Activated naive CD4-positive, alpha-beta T cell treated with anti-CD3 and anti-CD28 coated beads for 36 hours (primary cell): ENCODE measurements around the gene PIGT. TPM values are rescaled to one million over a fixed set of nuclear protein-coding genes. Genes with fewer than 3 reads are reported as not detected.
"Not testable (repeated sequence)": the region's sequence is repeated elsewhere in the genome, so short reads cannot be mapped to it uniquely, and the experiment has no call there.

Experiments
- CTCF ChIA-PET: fragments of 350-600 bp; sonication (Branson Sonifier 250); formaldehyde crosslinking; loops from one replicate; lab custom pipeline; 2021; ENCODE audit warnings: antibody characterized with exemption; lab: Charles Lee
- DNase-seq: peaks from one replicate; pipeline ENCODE4 v3.0.0-alpha.2; 2020
- H3K27ac Mint-ChIP-seq: one replicate; pipeline ENCODE4 v1.8.0; 2021; ENCODE audit warnings: mild to moderate bottlenecking, mixed read lengths
- H3K27me3 Mint-ChIP-seq: one replicate; pipeline ENCODE4 v1.8.0; 2021; ENCODE audit warnings: low read depth, mixed read lengths
- H3K36me3 Mint-ChIP-seq: one replicate; pipeline ENCODE4 v1.8.0; 2021; ENCODE audit warnings: low read depth, mixed read lengths
- H3K4me1 Mint-ChIP-seq: one replicate; pipeline ENCODE4 v1.8.0; 2021; ENCODE audit warnings: low read depth, mixed read lengths
- H3K4me3 Mint-ChIP-seq: one replicate; pipeline ENCODE4 v1.8.0; 2021; ENCODE audit warnings: mild to moderate bottlenecking, moderate library complexity, mixed read lengths
- H3K9me3 Mint-ChIP-seq: one replicate; pipeline ENCODE4 v1.8.0; 2021; ENCODE audit warnings: mixed read lengths
- intact Hi-C: fragments of 100-400 bp; cut with micrococcal nuclease; formaldehyde crosslinking; loops from one replicate; pipeline ENCODE4 v1.15.1; 2023
- microRNA-seq: library from miRNA; unstranded; fragments of <30 nt; microRNA quantifications from one replicate; pipeline ENCODE4 v1.2.0, GENCODE V29; 2022; ENCODE audit warnings: borderline microRNAs expressed, borderline replicate concordance
- total RNA-seq, 2 experiments: library from RNA; stranded (reverse); gene quantifications; one replicate each; pipeline ENCODE4 v1.2.3, GENCODE V29; 2021

PIGT gene
- total RNA-seq, 2 experiments from 2014 or later = 37.7 to 43.8 TPM

DNA sequence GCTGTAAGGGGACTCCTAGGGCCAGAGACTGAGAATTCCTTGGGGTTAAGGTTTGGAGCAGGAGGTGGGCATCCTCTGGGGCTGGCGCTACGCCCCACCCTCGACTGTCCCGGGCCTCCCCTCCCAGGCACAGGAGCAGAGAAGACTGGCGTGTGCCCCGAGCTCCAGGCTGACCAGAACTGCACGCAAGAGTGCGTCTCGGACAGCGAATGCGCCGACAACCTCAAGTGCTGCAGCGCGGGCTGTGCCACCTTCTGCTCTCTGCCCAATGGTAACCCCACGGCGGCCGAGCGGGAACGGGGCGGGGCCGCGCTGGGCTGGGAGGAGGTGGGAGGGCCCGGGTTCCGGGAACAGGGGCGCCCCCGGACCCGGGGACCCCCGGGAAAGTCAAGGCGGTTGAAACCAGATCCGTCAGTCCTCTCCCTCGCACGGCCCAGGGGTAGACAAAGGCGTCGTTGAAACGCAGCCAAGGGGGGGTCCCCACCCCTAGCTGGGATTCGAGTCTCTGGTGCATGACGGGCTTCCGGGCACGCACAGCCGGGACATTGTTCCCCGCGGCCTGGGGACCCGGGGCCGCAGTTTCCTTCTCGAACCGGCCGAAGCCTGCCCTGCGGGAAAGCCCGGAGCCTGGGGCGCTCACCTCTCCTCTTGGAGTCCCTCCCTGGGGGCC is 54.5 kb downstream of the PIGT start:
- H3K36me3 Mint-ChIP-seq = no peaks in the 10 kb centered on the region
- intact Hi-C loops = no loop called here
- H3K4me3 Mint-ChIP-seq = peak overlapping the region; percentile 57
- DNase-seq = peak; percentile 56
- no peaks in the 10 kb centered on the region for H3K9me3 Mint-ChIP-seq
- peaks cover 49% of the 10 kb centered on the region for H3K27me3 Mint-ChIP-seq
- CTCF ChIA-PET = interaction anchor here (0.6 to 0.8 kb wide), 2 partner anchors 295 to 301 kb away, joined by 3 to 6 read pairs; no protein-coding TSS in a partner anchor
- H3K27ac Mint-ChIP-seq = no peak overlapping the region
- peaks cover 8% of the 10 kb centered on the region for H3K4me1 Mint-ChIP-seq

DNA sequence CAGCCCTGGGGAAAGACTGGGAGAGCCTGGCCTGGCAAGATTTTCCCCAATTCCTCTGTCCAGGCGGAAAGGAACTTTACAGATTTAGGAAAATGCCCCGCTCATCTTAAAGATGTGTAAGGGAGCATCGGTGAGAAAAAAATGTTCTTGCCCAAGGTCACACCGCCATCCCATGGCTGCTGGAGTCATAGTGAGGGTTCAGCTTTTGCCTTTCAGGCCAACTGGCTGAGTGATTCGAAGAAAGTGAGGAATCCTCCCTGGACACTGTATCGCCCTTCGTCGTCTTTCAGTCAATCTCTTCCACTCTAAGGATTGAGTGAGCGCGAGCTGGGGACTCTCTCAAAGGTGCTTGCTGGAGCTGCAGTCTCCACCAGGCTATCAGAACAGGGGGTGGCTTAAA is 55.0 kb downstream of the PIGT start:
- H3K27me3 Mint-ChIP-seq = peaks cover 49% of the 10 kb centered on the region
- no peaks in the 10 kb centered on the region for H3K9me3 Mint-ChIP-seq
- peak; percentile 14 for DNase-seq
- H3K36me3 Mint-ChIP-seq = no peaks in the 10 kb centered on the region
- intact Hi-C loops = no loop called here
- H3K4me1 Mint-ChIP-seq = peaks cover 8% of the 10 kb centered on the region
- peak overlapping the region; percentile 57 for H3K4me3 Mint-ChIP-seq
- H3K27ac Mint-ChIP-seq = no peak overlapping the region
- CTCF ChIA-PET = no interaction called here

DNA sequence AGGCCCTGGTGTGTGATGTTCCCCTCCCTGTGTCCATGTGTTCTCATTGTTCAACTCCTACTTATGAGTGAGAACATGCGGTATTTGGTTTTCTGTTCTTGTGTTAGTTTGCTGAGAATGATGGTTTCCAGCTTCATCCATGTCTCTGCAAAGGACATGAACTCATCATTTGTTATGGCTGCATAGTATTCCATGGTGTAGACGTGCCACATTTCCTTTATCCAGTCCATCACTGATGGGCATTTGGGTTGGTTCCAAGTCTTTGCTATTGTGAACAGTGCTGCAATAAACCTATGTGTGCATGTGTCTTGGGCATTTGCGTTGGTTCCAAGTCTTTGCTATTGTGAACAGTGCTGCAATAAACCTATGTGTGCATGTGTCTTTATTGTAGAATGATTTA is 56.3 kb downstream of the PIGT start:
- peaks cover 49% of the 10 kb centered on the region for H3K27me3 Mint-ChIP-seq
- H3K9me3 Mint-ChIP-seq, DNase-seq, H3K36me3 Mint-ChIP-seq, intact Hi-C loops, CTCF ChIA-PET, H3K27ac Mint-ChIP-seq, H3K4me3 Mint-ChIP-seq, H3K4me1 Mint-ChIP-seq: not testable (repeated sequence)

Small RNA genes lying within 50 kb of the gene (microRNA-seq; reads per million reads assigned to microRNA genes)
- 1.6 reads per million for gene MIR6812

Other genes starting within 250 kb of the PIGT start
- gene PI3, start 241.2 kb upstream of the PIGT start, total RNA-seq = not detected
- gene SEMG1, start 209.1 kb upstream of the PIGT start, total RNA-seq = not detected
- gene SEMG2, start 194.8 kb upstream of the PIGT start, total RNA-seq = not detected
- not detected for gene SLPI, start 161.6 kb upstream of the PIGT start, total RNA-seq
- not detected for gene RBPJL, start 109.3 kb upstream of the PIGT start, total RNA-seq
- gene MATN4, start 107.8 kb upstream of the PIGT start, total RNA-seq = 1 to 10 TPM; 1.0 to 1.5 TPM
- 10 to 100 TPM; 28.4 to 31.4 TPM for gene SDC4, start 67.7 kb upstream of the PIGT start, total RNA-seq
- gene SYS1, start 53.0 kb upstream of the PIGT start, total RNA-seq = 10 to 100 TPM; 24.0 to 26.0 TPM
- 1 to 10 TPM in 1 of 2 experiments, under 1 TPM in 1; 0.59 to 1.0 TPM for gene TP53TG5, start 37.8 kb upstream of the PIGT start, total RNA-seq
- gene DBNDD2, start 7.9 kb upstream of the PIGT start, total RNA-seq = 10 to 100 TPM; 55.3 to 56.7 TPM
- 1 to 10 TPM in 1 of 2 experiments, under 1 TPM in 1; 0.83 to 1.0 TPM for gene WFDC2, start 53.6 kb downstream of the PIGT start, total RNA-seq
- not detected for gene SPINT3, start 99.5 kb downstream of the PIGT start, total RNA-seq
- not detected for gene WFDC6, start 123.3 kb downstream of the PIGT start, total RNA-seq
- not detected for gene EPPIN, start 131.3 kb downstream of the PIGT start, total RNA-seq
- gene WFDC8, start 163.1 kb downstream of the PIGT start, total RNA-seq = not detected
- gene WFDC10A, start 213.6 kb downstream of the PIGT start, total RNA-seq = not detected
- not detected for gene WFDC9, start 215.1 kb downstream of the PIGT start, total RNA-seq